ENCODE results near the gene MIEN1.
A peak's percentile ranks its signal among the peaks of the same experiment; 100 is the strongest.

The MIEN1 gene

GRCh38 chr17:39696731-39697130 lies 33.6 kb downstream of the MIEN1 start:
- DNase-seq, result no peak

DNA sequence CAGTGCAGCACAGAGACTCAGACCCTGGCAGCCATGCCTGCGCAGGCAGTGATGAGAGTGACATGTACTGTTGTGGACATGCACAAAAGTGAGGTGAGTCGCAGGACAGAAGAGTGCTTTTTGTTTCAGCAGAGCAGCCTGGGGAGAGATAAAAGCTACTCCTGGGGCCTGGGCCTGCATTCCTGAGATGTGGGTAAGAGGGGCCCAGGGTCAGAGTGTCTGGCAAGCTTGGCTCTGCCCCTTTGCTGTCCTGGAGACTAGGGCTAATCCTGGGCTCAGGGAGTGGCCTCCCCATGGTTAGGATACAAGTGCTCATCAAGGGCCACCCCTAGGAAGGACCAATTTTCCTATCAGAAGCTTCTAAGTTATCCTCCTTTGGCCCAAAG lies 35.2 kb downstream of the MIEN1 start:
- no peak for DNase-seq

DNA sequence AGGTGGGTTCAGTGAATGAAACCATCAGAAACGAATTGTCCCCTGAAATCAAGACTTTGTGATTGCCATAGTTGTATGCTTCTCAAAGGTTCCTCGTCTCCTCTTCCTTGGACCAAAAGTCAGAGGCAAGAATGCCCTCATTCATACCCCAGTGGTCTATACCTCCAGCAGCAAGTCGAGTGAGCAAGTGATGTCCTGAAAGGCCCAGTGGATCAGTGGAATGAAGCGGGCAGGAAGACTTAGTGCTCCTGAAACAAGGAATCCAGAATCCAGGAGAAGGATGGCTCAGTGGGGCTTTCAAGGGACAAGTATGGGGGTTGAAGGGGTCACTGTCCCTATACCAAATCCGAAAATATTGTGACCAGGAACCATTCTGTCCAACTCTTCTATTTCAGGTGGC lies 35.7 kb downstream of the MIEN1 start:
- DNase-seq, result no peak

GRCh38 chr17:39688945-39689344 lies 41.4 kb downstream of the MIEN1 start:
- no peak for DNase-seq

DNA sequence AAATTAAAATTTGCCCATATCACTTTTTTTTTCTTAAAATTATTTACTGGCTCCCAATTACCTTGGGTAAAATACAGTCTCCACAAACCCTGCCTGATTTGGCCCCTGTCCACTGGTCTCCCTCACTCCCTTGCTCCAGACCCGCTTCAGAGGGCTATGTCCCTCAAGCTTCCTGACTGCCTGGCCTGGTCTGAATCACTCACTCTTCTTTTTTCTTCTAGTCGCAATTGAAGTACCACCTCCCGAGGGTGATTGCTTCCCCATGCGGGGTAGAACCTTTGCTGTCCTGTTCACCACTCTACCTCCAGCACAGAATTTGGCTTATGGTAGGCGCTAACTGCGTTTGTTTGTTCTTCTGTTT lies 41.9 kb downstream of the MIEN1 start:
- no peak for DNase-seq

DNA sequence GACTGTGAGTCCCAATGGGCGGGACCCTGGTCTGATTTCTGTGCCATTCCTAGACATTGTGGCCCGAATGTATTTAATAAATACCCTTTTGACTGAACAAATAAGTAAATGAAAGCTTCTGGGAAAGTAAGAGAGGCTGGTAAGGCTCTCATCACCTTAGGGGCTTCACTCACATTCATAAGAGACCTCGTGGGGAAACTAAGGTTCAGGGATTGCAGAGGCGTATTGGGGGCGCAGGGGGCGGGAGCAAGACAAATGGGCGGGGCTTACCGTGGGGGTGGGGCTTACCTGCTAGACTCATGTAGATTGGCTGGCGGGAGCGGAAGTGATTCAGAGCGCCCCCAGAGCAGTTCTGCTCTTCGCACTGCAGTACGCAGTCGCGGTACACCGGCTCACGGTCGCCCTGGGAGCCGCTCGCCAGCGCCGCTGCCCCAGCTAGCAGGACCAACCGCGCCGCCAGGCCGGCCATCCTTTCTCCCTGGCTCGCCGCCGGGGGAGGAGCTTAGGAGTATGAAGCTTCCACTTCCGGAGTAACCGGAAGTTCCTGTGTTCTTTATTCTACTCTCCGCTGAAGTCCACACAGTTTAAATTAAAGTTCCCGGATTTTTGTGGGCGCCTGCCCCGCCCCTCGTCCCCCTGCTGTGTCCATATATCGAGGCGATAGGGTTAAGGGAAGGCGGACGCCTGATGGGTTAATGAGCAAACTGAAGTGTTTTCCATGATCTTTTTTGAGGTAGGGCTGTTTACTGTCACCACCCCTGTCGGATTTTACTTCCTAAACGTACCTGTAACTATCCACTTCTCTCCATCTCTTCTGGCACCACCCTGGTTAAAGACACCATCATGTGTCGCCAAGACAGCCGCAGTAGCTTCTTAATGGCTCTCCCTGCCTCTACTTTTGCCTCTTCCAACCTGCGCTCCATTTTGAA lies 42.5 kb downstream of the MIEN1 start, which contains the start of gene PGAP3:
Gene PGAP3 (minus strand): TSS at position 512 of the 929 bp plus-strand sequence. CDS start 43 bp downstream, at position 469.
- DNase-seq, result peak; percentile 61

- DNase-seq, result no peak
Observed at GRCh38 chr17:39687101-39687545, 43.2 kb downstream of the MIEN1 start.

DNA sequence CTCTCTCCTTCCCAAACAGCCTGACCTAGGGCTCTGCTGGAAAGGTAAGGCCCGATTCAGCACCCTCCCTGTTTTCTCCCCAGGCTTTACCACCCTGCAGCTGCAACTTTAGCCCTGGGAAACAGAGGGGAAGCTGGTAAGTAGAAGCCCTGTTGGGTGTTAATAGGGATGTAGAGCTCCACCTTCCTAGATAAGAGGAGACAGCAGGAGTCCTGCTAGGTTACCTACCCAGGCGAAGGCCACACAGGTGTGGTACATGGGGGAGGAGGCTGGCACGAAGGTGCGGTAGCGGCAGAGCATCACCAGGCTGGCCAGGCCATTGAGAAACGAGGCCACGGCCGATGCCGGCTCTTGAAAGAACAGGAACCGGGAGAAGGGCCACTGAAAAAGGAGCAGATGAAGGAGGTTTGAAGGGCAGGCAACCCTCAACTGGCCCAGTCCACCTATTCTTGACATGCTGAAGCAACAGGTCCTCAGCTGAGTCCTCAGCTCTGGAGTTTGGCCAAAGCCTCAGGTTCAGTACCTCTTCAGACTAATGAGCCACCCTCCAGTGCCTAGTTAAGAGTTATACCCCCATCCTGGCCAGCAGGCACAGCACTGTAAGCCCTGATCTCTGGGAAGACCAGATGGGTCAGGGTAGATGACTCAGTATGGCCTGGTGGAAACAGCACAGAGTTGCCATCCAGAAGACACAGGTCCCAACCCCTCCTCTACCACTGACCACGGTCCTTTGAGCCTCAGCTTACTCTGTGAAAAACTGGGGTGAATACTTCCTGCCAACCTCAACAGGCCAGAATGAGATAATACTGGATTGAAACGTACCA lies 45.8 kb downstream of the MIEN1 start:
- no peak for DNase-seq

DNA sequence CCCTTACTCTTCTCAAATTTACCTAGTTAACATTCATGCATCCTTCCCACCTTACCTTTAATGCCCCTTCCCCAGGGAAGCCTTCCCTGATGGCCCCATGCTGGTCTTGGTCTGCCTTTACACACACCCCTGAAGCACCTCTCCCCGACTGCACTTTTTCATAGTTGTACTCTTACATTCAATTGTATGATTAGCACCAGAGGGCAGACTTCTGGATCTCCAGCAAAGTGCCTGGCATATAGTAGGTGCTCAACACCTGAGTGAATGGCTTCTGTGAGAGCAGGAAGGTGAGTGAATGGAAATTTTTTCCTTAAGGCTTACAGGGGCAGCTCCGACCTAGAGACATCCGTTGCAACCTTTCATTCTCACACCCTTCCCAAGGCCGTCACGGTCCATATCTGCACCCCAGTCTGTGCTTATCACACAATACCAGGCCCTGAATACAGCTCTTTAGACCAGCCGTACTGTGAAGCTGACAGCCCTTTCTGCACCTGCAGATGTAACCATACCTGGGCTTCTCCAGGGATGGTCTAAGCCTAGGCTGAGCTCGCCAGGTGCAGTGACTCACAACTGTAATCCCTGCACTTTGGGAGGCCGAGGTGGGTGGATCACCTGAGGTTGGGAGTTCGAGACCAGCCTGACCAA lies 46.9 kb downstream of the MIEN1 start:
- DNase-seq, result no peak

GRCh38 chr17:39679521-39680192 lies 50.7 kb downstream of the MIEN1 start:
- no peak for DNase-seq

Measured in activated gamma-delta T cell (primary cell).